Naive B cell (primary cell): ENCODE results near the gene ACTN1. TPM values are rescaled to one million over a fixed set of nuclear protein-coding genes. Genes with fewer than 3 reads are reported as not detected.

Experiments used
- ATAC-seq, 2 donors: fragments of 150-1000 bp; cut with Tn5 transposase; 2 replicates each; pipeline ENCODE4 v1.10.0; 2021; ENCODE audit warnings: low read depth in 2 of 2, mild to moderate bottlenecking in 2 of 2, moderate library complexity in 2 of 2
- DNase-seq: peaks from one replicate; pipeline ENCODE4 v3.0.0; 2022
- H3K27ac Mint-ChIP-seq, 6 donors: one replicate each; pipeline ENCODE4 v1.8.0; 2020 to 2022; ENCODE audit warnings: mild to moderate bottlenecking in 6 of 6, mixed read lengths in 6 of 6, moderate library complexity in 5 of 6, inconsistent platforms in 2 of 6
- H3K27me3 Mint-ChIP-seq, 3 donors: one replicate each; pipeline ENCODE4 v1.8.0; 2021 to 2022; ENCODE audit warnings: mixed read lengths in 3 of 3, mild to moderate bottlenecking in 1 of 3
- H3K36me3 Mint-ChIP-seq, 2 donors: one replicate each; pipeline ENCODE4 v1.8.0; 2020 to 2022; ENCODE audit warnings: mixed read lengths in 2 of 2, inconsistent platforms in 1 of 2, mild to moderate bottlenecking in 1 of 2
- H3K4me1 Mint-ChIP-seq, 3 donors: one replicate each; pipeline ENCODE4 v1.8.0; 2020 to 2022; ENCODE audit warnings: mixed read lengths in 3 of 3, inconsistent platforms in 1 of 3, mild to moderate bottlenecking in 1 of 3, moderate library complexity in 1 of 3
- H3K4me3 Mint-ChIP-seq, 8 donors: one replicate each; pipeline ENCODE4 v1.8.0; 2020 to 2022; ENCODE audit warnings: mild to moderate bottlenecking in 8 of 8, mixed read lengths in 8 of 8, moderate library complexity in 8 of 8, inconsistent platforms in 2 of 8
- H3K9me3 Mint-ChIP-seq, 7 donors: one replicate each; pipeline ENCODE4 v1.8.0; 2020 to 2022; ENCODE audit warnings: mixed read lengths in 7 of 7, mild to moderate bottlenecking in 5 of 7, inconsistent platforms in 2 of 7, moderate library complexity in 1 of 7
- polyA plus RNA-seq, 6 donors: library from polyadenylated mRNA; unstranded; fragments of 300-500 nt; fragmentation: Illumina TruSeq; gene quantifications; one replicate each; pipeline ENCODE4 v1.2.3, GENCODE V29; 2021; ENCODE audit warnings: low read depth in 6 of 6

Gene ACTN1
- polyA plus RNA-seq, 6 donors from 2014 or later = 0.61 to 4.5 (median 2.4) TPM; not detected in 1

GRCh38 chr14:68951035-68951797 lies 27.9 kb downstream of the ACTN1 start:
- ATAC-seq (no peak), DNase-seq (no peak)

GRCh38 chr14:68950111-68950510 lies 29.0 kb downstream of the ACTN1 start:
- Mint-ChIP-seq H3K4me1 (peaks cover 0 to 18% (median 6%) of the 10 kb centered on the region in 3 donors), H3K27ac (no peak overlapping the region)
- DNase-seq = no peak

More at GRCh38 chr14:68951035-68951797, 27.9 kb downstream of the ACTN1 start:
- no peaks in the 10 kb centered on the region for H3K36me3 Mint-ChIP-seq
- H3K4me1 Mint-ChIP-seq = peaks cover 0 to 15% (median 6%) of the 10 kb centered on the region in 3 donors
- peak overlapping the region in 1 of 6 donors; percentile 49 for H3K27ac Mint-ChIP-seq
- peaks cover 0 to 20% (median 6%) of the 10 kb centered on the region in 3 donors for H3K27me3 Mint-ChIP-seq
- H3K4me3 Mint-ChIP-seq = no peak overlapping the region
- no peaks in the 10 kb centered on the region for H3K9me3 Mint-ChIP-seq

GRCh38 chr14:68949601-68949965 lies 29.5 kb downstream of the ACTN1 start:
- no peak for ATAC-seq
- Mint-ChIP-seq H3K4me1 (peaks cover 0 to 19% (median 6%) of the 10 kb centered on the region in 3 donors), H3K27me3 (peaks cover 0 to 8% (median 0%) of the 10 kb centered on the region in 3 donors), H3K27ac (peak overlapping the region in 1 of 6 donors; percentile 22), H3K36me3 (no peaks in the 10 kb centered on the region), H3K9me3 (no peaks in the 10 kb centered on the region), H3K4me3 (no peak overlapping the region)
- DNase-seq = no peak

More at GRCh38 chr14:68950111-68950510, 29.0 kb downstream of the ACTN1 start:
- H3K36me3 Mint-ChIP-seq = no peaks in the 10 kb centered on the region
- H3K9me3 Mint-ChIP-seq = no peaks in the 10 kb centered on the region
- H3K4me3 Mint-ChIP-seq = no peak overlapping the region
- no peak for ATAC-seq
- H3K27me3 Mint-ChIP-seq = peaks cover 0 to 11% (median 5%) of the 10 kb centered on the region in 3 donors

GRCh38 chr14:68948686-68949600 lies 30.2 kb downstream of the ACTN1 start:
- H3K27me3 Mint-ChIP-seq = peaks cover 0 to 8% (median 0%) of the 10 kb centered on the region in 3 donors
- DNase-seq (no peak), ATAC-seq (no peak)
- no peaks in the 10 kb centered on the region for H3K9me3 Mint-ChIP-seq
- peaks cover 0 to 19% (median 6%) of the 10 kb centered on the region in 3 donors for H3K4me1 Mint-ChIP-seq
- H3K27ac Mint-ChIP-seq = no peak overlapping the region
- no peaks in the 10 kb centered on the region for H3K36me3 Mint-ChIP-seq
- no peak overlapping the region for H3K4me3 Mint-ChIP-seq

- no peak overlapping the region for H3K27ac Mint-ChIP-seq
- peak in 1 of 2 donors; percentile 27 for ATAC-seq
- H3K36me3 Mint-ChIP-seq = no peaks in the 10 kb centered on the region
- no peaks in the 10 kb centered on the region for H3K9me3 Mint-ChIP-seq
- H3K4me3 Mint-ChIP-seq = no peak overlapping the region
- peaks cover 0 to 6% (median under 1%) of the 10 kb centered on the region in 3 donors for H3K27me3 Mint-ChIP-seq
- no peak for DNase-seq
- H3K4me1 Mint-ChIP-seq = peaks cover 0 to 19% (median 6%) of the 10 kb centered on the region in 3 donors
Observed at GRCh38 chr14:68947802-68948201, 31.3 kb downstream of the ACTN1 start.

- Mint-ChIP-seq H3K4me1 (peaks cover 0 to 19% (median 6%) of the 10 kb centered on the region in 3 donors), H3K4me3 (no peak overlapping the region), H3K27ac (no peak overlapping the region), H3K9me3 (no peaks in the 10 kb centered on the region), H3K27me3 (peaks cover 0 to 14% (median 0%) of the 10 kb centered on the region in 3 donors), H3K36me3 (no peaks in the 10 kb centered on the region)
- DNase-seq (no peak), ATAC-seq (no peak)
Observed at GRCh38 chr14:68946489-68946822, 32.6 kb downstream of the ACTN1 start.

- Mint-ChIP-seq H3K27me3 (peaks cover 0 to 14% (median 0%) of the 10 kb centered on the region in 3 donors), H3K4me3 (peak overlapping the region in 1 of 8 donors; percentile 72), H3K9me3 (no peaks in the 10 kb centered on the region), H3K36me3 (no peaks in the 10 kb centered on the region), H3K27ac (no peak overlapping the region), H3K4me1 (peaks cover 0 to 19% (median 6%) of the 10 kb centered on the region in 3 donors)
- no peak for DNase-seq
- ATAC-seq = no peak
Observed at GRCh38 chr14:68945585-68946488, 33.3 kb downstream of the ACTN1 start.

- Mint-ChIP-seq H3K27me3 (peaks cover 0 to 14% (median 0%) of the 10 kb centered on the region in 3 donors), H3K9me3 (no peaks in the 10 kb centered on the region), H3K27ac (peak overlapping the region in 3 of 6 donors; percentile 53 to 88 (median 54)), H3K4me1 (peaks cover 0 to 19% (median 6%) of the 10 kb centered on the region in 3 donors), H3K36me3 (no peaks in the 10 kb centered on the region), H3K4me3 (peak overlapping the region in 1 of 8 donors; percentile 72)
- ATAC-seq = no peak
- DNase-seq = no peak
Observed at GRCh38 chr14:68945190-68945584, 33.9 kb downstream of the ACTN1 start.

GRCh38 chr14:68944162-68944561 lies 34.9 kb downstream of the ACTN1 start:
- ATAC-seq (no peak), DNase-seq (no peak)
- H3K36me3 Mint-ChIP-seq = no peaks in the 10 kb centered on the region
- H3K27ac Mint-ChIP-seq = no peak overlapping the region
- no peak overlapping the region for H3K4me3 Mint-ChIP-seq
- H3K9me3 Mint-ChIP-seq = no peaks in the 10 kb centered on the region
- peaks cover 0 to 19% (median 6%) of the 10 kb centered on the region in 3 donors for H3K4me1 Mint-ChIP-seq
- H3K27me3 Mint-ChIP-seq = peaks cover 0 to 14% (median 0%) of the 10 kb centered on the region in 3 donors

- H3K36me3 Mint-ChIP-seq = no peaks in the 10 kb centered on the region
- no peak overlapping the region for H3K27ac Mint-ChIP-seq
Observed at GRCh38 chr14:68943107-68943506, 36.0 kb downstream of the ACTN1 start.

GRCh38 chr14:68942296-68943035 lies 36.6 kb downstream of the ACTN1 start:
- Mint-ChIP-seq H3K9me3 (no peaks in the 10 kb centered on the region), H3K27me3 (peaks cover 0 to 14% (median 0%) of the 10 kb centered on the region in 3 donors), H3K4me1 (peaks cover 0 to 10% (median 0%) of the 10 kb centered on the region in 3 donors), H3K36me3 (no peaks in the 10 kb centered on the region), H3K4me3 (no peak overlapping the region), H3K27ac (no peak overlapping the region)
- DNase-seq = no peak
- ATAC-seq = no peak

More at GRCh38 chr14:68943107-68943506, 36.0 kb downstream of the ACTN1 start:
- ATAC-seq (no peak), DNase-seq (no peak)
- Mint-ChIP-seq H3K27me3 (peaks cover 0 to 14% (median 0%) of the 10 kb centered on the region in 3 donors), H3K4me3 (no peak overlapping the region), H3K4me1 (peaks cover 0 to 17% (median 5%) of the 10 kb centered on the region in 3 donors), H3K9me3 (no peaks in the 10 kb centered on the region)

GRCh38 chr14:68941820-68942219 lies 37.3 kb downstream of the ACTN1 start:
- Mint-ChIP-seq H3K9me3 (no peaks in the 10 kb centered on the region), H3K4me1 (peaks cover 0 to 6% (median 0%) of the 10 kb centered on the region in 3 donors), H3K27ac (no peak overlapping the region), H3K4me3 (no peak overlapping the region), H3K27me3 (peaks cover 0 to 14% (median 0%) of the 10 kb centered on the region in 3 donors), H3K36me3 (no peaks in the 10 kb centered on the region)
- ATAC-seq (no peak), DNase-seq (no peak)
